ENCODE measurements around the gene IL17B. TPM values are rescaled to one million over a fixed set of nuclear protein-coding genes. Genes with fewer than 3 reads are reported as not detected.

The IL17B gene
- total and polyA plus RNA-seq, 2 of the 8 experiments (the other 6 are each of a cell fraction or from before 2014, with no cell fraction given) = 0.18 TPM; not detected in 1

GRCh38 chr5:149376711-149377447 lies 2.2 kb downstream of the IL17B start:
- Histone ChIP-seq H3K9me3 (ENCODE audit: insufficient read depth in 2 of 2, low read depth in 1 of 2, low read length in 1 of 2) (no peaks in the 10 kb centered on the region), H2BK12ac (ENCODE audit: low read depth, low read length) (no peak overlapping the region), H2AFZ (ENCODE audit: low read length) (no peak overlapping the region), H3K27me3 (replicated peaks in 1 of 4; ENCODE audit: control insufficient read depth in 3 of 4, extremely low read depth in 1 of 4, insufficient read depth in 3 of 4, low read length in 3 of 4) (no peaks in the 10 kb centered on the region), H2AK5ac (ENCODE audit: low read depth, low read length) (no peak overlapping the region), H4K91ac (replicated peaks; ENCODE audit: insufficient read length, low read length) (no peak overlapping the region), H2BK15ac (ENCODE audit: low read length) (no peak overlapping the region), H2BK120ac (replicated peaks; ENCODE audit: low read depth, low read length) (no peak overlapping the region), H3K9ac (replicated peaks in 1 of 4; ENCODE audit: extremely low read depth in 1 of 4, low read depth in 3 of 4, low read length in 3 of 4) (no peak overlapping the region), H3K36me3 (ENCODE audit: control insufficient read depth in 2 of 4, insufficient read depth in 4 of 4, low read length in 3 of 4) (no peaks in the 10 kb centered on the region), H2BK20ac (ENCODE audit: low read length) (no peak overlapping the region), H3K4me3 (ENCODE audit: extremely low read depth in 1 of 4, insufficient read depth in 2 of 4, low read depth in 3 of 4, low read length in 4 of 4) (no peak overlapping the region), H2BK5ac (ENCODE audit: low read depth, low read length) (no peak overlapping the region), H4K8ac (ENCODE audit: extremely low read depth, insufficient read depth, low read length) (peak overlapping the region; percentile 3; the same call in 1 of the 2 replicates), H3K27ac (ENCODE audit: low read depth, low read length) (no peak overlapping the region), H3K4me2 (ENCODE audit: insufficient read depth in 1 of 2, low read depth in 2 of 2, low read length in 2 of 2) (no peak overlapping the region), H3K14ac (ENCODE audit: insufficient read length) (no peak overlapping the region), H3K79me2 (ENCODE audit: control insufficient read depth in 1 of 2, insufficient read depth in 2 of 2, low read length in 2 of 2) (no peaks in the 10 kb centered on the region), H3K23ac (ENCODE audit: insufficient read length) (no peak overlapping the region), H3K18ac (ENCODE audit: extremely low read depth, low read length) (no peak overlapping the region), H3K79me1 (ENCODE audit: low read depth, low read length) (no peaks in the 10 kb centered on the region), H4K5ac (ENCODE audit: insufficient read length, low read depth, low read length) (no peak overlapping the region), H3K23me2 (ENCODE audit: low read depth, low read length) (no peaks in the 10 kb centered on the region), H3K56ac (replicated peaks; ENCODE audit: insufficient read length, low read depth, low read length) (no peak overlapping the region), H3K4me1 (replicated peaks in 1 of 4; ENCODE audit: control insufficient read depth in 3 of 4, insufficient read depth in 4 of 4, low read length in 3 of 4) (no peaks in the 10 kb centered on the region; a peak in 4 of 7 replicates), H3K4ac (replicated peaks; ENCODE audit: insufficient read length, low read depth, low read length) (no peak overlapping the region), H4K20me1 (replicated peaks in 1 of 2; ENCODE audit: control insufficient read depth in 1 of 2, insufficient read depth in 2 of 2, low read length in 2 of 2) (no peaks in the 10 kb centered on the region)
- POLR2A ChIA-PET (ENCODE audit: partially characterized antibody) = interaction anchor here (1.0 to 1.4 kb wide), 2 partner anchors 9 to 10 kb away, joined by 4 to 6 read pairs; no protein-coding TSS in a partner anchor
- WGBS, 2 experiments (ENCODE audit: extremely low coverage in 1 of 2, insufficient coverage in 1 of 2, insufficient read length in 1 of 2, insufficient replicate concordance in 2 of 2, low coverage in 1 of 2, low lambda C conversion rate in 2 of 2, missing lambda C conversion rate in 1 of 2) = 90% methylated on average over 7 of the region's 7 CpGs; no CpG with 5 or more reads in 1 of the 2 experiments
- no peak for DNase-seq (ENCODE audit: low read depth in 1 of 2, low spot score in 2 of 2)
- CTCF ChIA-PET (ENCODE audit: partially characterized antibody) = interaction anchor here (0.6 to 46.1 kb wide), 8 partner anchors 7 to 194 kb away, joined by 3 to 1310 read pairs (median 5); partner anchors contain the start of gene IL17B
- FAIRE-seq = no peak
- TF ChIP-seq RNF2 (IDR thresholded peaks at IDR 0.05; ENCODE audit: borderline replicate concordance, low read depth, low read length, missing control alignments, poor library complexity, severe bottlenecking) = no peak
- no peak for TF ChIP-seq TEAD4 (IDR thresholded peaks at IDR 0.05; ENCODE audit: low read depth, low read length)
- TF ChIP-seq EGR1 (IDR thresholded peaks at IDR 0.05; ENCODE audit: borderline replicate concordance, low read depth, low read length) = no peak
- no peak for TF ChIP-seq CTBP2 (IDR thresholded peaks at IDR 0.05; ENCODE audit: borderline replicate concordance, insufficient read depth, insufficient read length, low read length)

All from H1 (cell line).